SK-N-SH (cell line): ENCODE results near the gene SMPDL3A. TPM values are rescaled to one million over a fixed set of nuclear protein-coding genes. Genes with fewer than 3 reads are reported as not detected.

ENCODE experiments used
- CTCF ChIA-PET: fragments of 300-600, 350-600 bp; formaldehyde crosslinking; extraction: SDS; loops from one replicate; lab custom pipeline; 2021; lab: Yijun Ruan, JAX
- POLR2A ChIA-PET: fragments of 350-600 bp; sonication (Branson Sonifier 250); formaldehyde crosslinking; extraction: SDS; loops from one replicate; lab custom pipeline; 2020; ENCODE audit warnings: antibody characterized with exemption, inconsistent platforms; lab: Yijun Ruan, JAX
- DNase-seq: peaks from one replicate; pipeline ENCODE4 v3.0.0; 2012
- H2AFZ ChIP-seq: fragments of 200-600 bp; sonication (generic); 2 replicates; pipeline ENCODE4 v1.8.1; 2016; ENCODE audit warnings: antibody characterized with exemption, mild to moderate bottlenecking, low read depth
- H3F3A ChIP-seq: fragments of 200-600 bp; sonication (generic); replicated peaks from 2 replicates; pipeline ENCODE3; 2016; ENCODE audit warnings: antibody characterized with exemption, mild to moderate bottlenecking; ENCODE audit not compliant: insufficient read depth
- H3K27ac ChIP-seq, 2 experiments: fragments of 200-500 bp in 1 of 2; fragments of 200-600 bp in 1 of 2; sonication (Bioruptor generic) in 1 of 2; sonication (generic), shearing (Covaris generic) in 1 of 2; 2 replicates each; pipeline versions ENCODE4 v1.5.1 to v1.6.1; 2014 to 2016; ENCODE audit warnings: low read depth in 2 of 2, inconsistent platforms in 1 of 2, low read length in 1 of 2, mild to moderate bottlenecking in 1 of 2, mixed read lengths in 1 of 2
- H3K27me3 ChIP-seq: fragments of 200-600 bp; sonication (generic), shearing (Covaris generic); 2 replicates; pipeline ENCODE4 v1.6.1; 2016; ENCODE audit warnings: mixed run types; ENCODE audit not compliant: insufficient read depth
- H3K36me3 ChIP-seq, 2 experiments: fragments of 200-500 bp in 1 of 2; fragments of 200-600 bp in 1 of 2; sonication (Bioruptor generic) in 1 of 2; sonication (generic) in 1 of 2; replicated peaks in 1 of 2; 2 replicates each; pipeline versions ENCODE3 to v1.5.1; 2014 to 2016; ENCODE audit warnings: low read length in 1 of 2, mild to moderate bottlenecking in 1 of 2; ENCODE audit not compliant: insufficient read depth in 2 of 2, control insufficient read depth in 1 of 2
- H3K4me1 ChIP-seq, 2 experiments: fragments of 200-500 bp in 1 of 2; fragments of 200-600 bp in 1 of 2; sonication (Bioruptor generic) in 1 of 2; sonication (generic), shearing (Covaris generic) in 1 of 2; 2 replicates each; pipeline versions ENCODE4 v1.5.1 to v1.6.1; 2014 to 2016; ENCODE audit warnings: low read depth in 1 of 2, low read length in 1 of 2, mixed run types in 1 of 2; ENCODE audit not compliant: insufficient read depth in 2 of 2, control insufficient read depth in 1 of 2
- H3K4me2 ChIP-seq: fragments of 200-600 bp; sonication (generic), shearing (Covaris generic); 2 replicates; pipeline ENCODE4 v1.6.1; 2017; ENCODE audit warnings: mixed run types
- H3K4me3 ChIP-seq, 2 experiments: fragments of 200-500 bp in 1 of 2; fragments of 200-600 bp in 1 of 2; sonication (Bioruptor generic) in 1 of 2; sonication (generic), shearing (Covaris generic) in 1 of 2; 2 replicates each; pipeline versions ENCODE4 v1.5.1 to v1.8.1; 2014 to 2016; ENCODE audit warnings: low read depth in 2 of 2, inconsistent platforms in 1 of 2, low read length in 1 of 2, mild to moderate bottlenecking in 1 of 2, mixed read lengths in 1 of 2, moderate library complexity in 1 of 2
- H3K79me2 ChIP-seq: fragments of 200-600 bp; sonication (generic); 2 replicates; pipeline ENCODE4 v1.8.1; 2017; ENCODE audit warnings: mild to moderate bottlenecking; ENCODE audit not compliant: insufficient read depth
- H3K9ac ChIP-seq: fragments of 200-600 bp; sonication (generic); 2 replicates; pipeline ENCODE4 v1.6.1; 2017; ENCODE audit warnings: mixed run types
- H3K9me2 ChIP-seq: fragments of 200-600 bp; sonication (generic); 2 replicates; pipeline ENCODE4 v1.6.1; 2017; ENCODE audit warnings: mixed run types
- H3K9me3 ChIP-seq: fragments of 200-600 bp; sonication (generic); 2 replicates; pipeline ENCODE4 v1.6.1; 2017; ENCODE audit warnings: mixed run types, mild to moderate bottlenecking, moderate library complexity
- H4K20me1 ChIP-seq: fragments of 200-600 bp; sonication (generic); 2 replicates; pipeline ENCODE4 v1.6.1; 2017; ENCODE audit warnings: mild to moderate bottlenecking, mixed run types; ENCODE audit not compliant: insufficient read depth
- CHD2 ChIP-seq: fragments of 150-350 bp; IDR thresholded peaks from 2 replicates; pipeline ENCODE4 v1.6.1; 2018; ENCODE audit warnings: low read length; ENCODE audit not compliant: partially characterized antibody
- EZH2phosphoT487 ChIP-seq: fragments of 200-600 bp; sonication (generic); IDR thresholded peaks from 2 replicates; pipeline ENCODE4 v1.6.1; 2017; ENCODE audit warnings: low read depth, mixed run types, mild to moderate bottlenecking, antibody characterized with exemption, moderate library complexity, borderline replicate concordance
- FOSL2 ChIP-seq: IDR thresholded peaks from 2 replicates; pipeline ENCODE4 v1.4.0; 2012; ENCODE audit warnings: low read depth, mild to moderate bottlenecking, moderate library complexity, borderline replicate concordance
- GABPA ChIP-seq: IDR thresholded peaks from 2 replicates; pipeline ENCODE4 v1.4.0; 2012; ENCODE audit warnings: low read depth, mild to moderate bottlenecking
- GATA2 ChIP-seq: sonication (generic); formaldehyde crosslinking; IDR thresholded peaks from 2 replicates; pipeline ENCODE4 v1.5.0; 2020; ENCODE audit warnings: mild to moderate bottlenecking, missing genetic modification reagents
- JUND ChIP-seq: IDR thresholded peaks from 2 replicates; pipeline ENCODE4 v1.4.0; 2012
- MEF2A ChIP-seq: IDR thresholded peaks from 2 replicates; pipeline ENCODE4 v1.4.0; 2012; ENCODE audit warnings: low read depth, borderline replicate concordance
- POLR2AphosphoS5 ChIP-seq: IDR thresholded peaks from 2 replicates; pipeline ENCODE4 v1.6.1; 2012; ENCODE audit warnings: low read depth, low read length
- RCOR1 ChIP-seq: fragments of 150-350 bp; IDR thresholded peaks from 2 replicates; pipeline ENCODE4 v1.6.1; 2017; ENCODE audit warnings: antibody characterized with exemption, low read length
- REST ChIP-seq: IDR thresholded peaks from 2 replicates; pipeline ENCODE4 v1.6.1; 2012; ENCODE audit warnings: mild to moderate bottlenecking, low read depth, low read length, moderate library complexity
- SMC3 ChIP-seq: IDR thresholded peaks from 2 replicates; pipeline ENCODE4 v1.6.1; 2012; ENCODE audit warnings: low read depth, low read length, improper control_type of control experiment
- TCF12 ChIP-seq: IDR thresholded peaks from 2 replicates; pipeline ENCODE4 v1.4.0; 2012
- YY1 ChIP-seq: IDR thresholded peaks from 2 replicates; pipeline ENCODE4 v1.4.0; 2012; ENCODE audit warnings: low read depth, mild to moderate bottlenecking
- WGBS: methylation state at CpG from one replicate; pipeline ENCODE4 v1.1.6; 2017; ENCODE audit warnings: low lambda C conversion rate; 5-methylcytosine and 5-hydroxymethylcytosine counted together
- polyA plus RNA-seq, 3 experiments: library from polyadenylated mRNA; depleted of rRNA; stranded (reverse); fragments of >200 nt; gene quantifications; 2 replicates each; pipeline ENCODE4 v1.2.3, GENCODE V29; 2012

The SMPDL3A gene
- polyA plus RNA-seq, 1 of the 3 experiments (the other 2 are of a cell fraction) = 2.0 TPM

GRCh38 chr6:122790028-122790422, 967 bp downstream of the SMPDL3A start:
- Histone ChIP-seq H3K9me2 (no peaks in the 10 kb centered on the region), H3K79me2 (no peaks in the 10 kb centered on the region), H3K9ac (peak overlapping the region; percentile 64; the same call in 1 of the 2 replicates), H3K36me3 (no peaks in the 10 kb centered on the region), H3K9me3 (no peaks in the 10 kb centered on the region), H3K4me2 (peak overlapping the region; percentile 87), H3K27ac (peak overlapping the region in 1 of 2 experiments; percentile 19; a peak in 1 of 4 replicates), H3F3A (no peaks in the 10 kb centered on the region), H3K4me1 (peaks cover 0 to 9% of the 10 kb centered on the region in 2 experiments; a peak in 1 of 4 replicates), H3K4me3 (peak overlapping the region; percentile 65 to 82), H2AFZ (peak overlapping the region; percentile 83), H3K27me3 (peaks cover 25% of the 10 kb centered on the region), H4K20me1 (no peaks in the 10 kb centered on the region)
- ChIA-PET POLR2A (no interaction called here), CTCF (interaction anchor here (1.2 to 2.5 kb wide), 3 partner anchors 8 to 49 kb away, joined by 3 to 12 read pairs (median 4); no protein-coding TSS in a partner anchor)
- 6% methylated on average over 11 of the region's 14 CpGs for WGBS
- TF ChIP-seq POLR2AphosphoS5 (no peak), CHD2 (no peak), GABPA (no peak), FOSL2 (no peak)
- no peak for DNase-seq

GRCh38 chr6:122790423-122791309, 1.6 kb downstream of the SMPDL3A start:
- Histone ChIP-seq H3F3A (no peaks in the 10 kb centered on the region), H3K9ac (no peak overlapping the region), H3K27me3 (peaks cover 18% of the 10 kb centered on the region), H4K20me1 (no peaks in the 10 kb centered on the region), H3K4me1 (peaks cover 0 to 9% of the 10 kb centered on the region in 2 experiments; a peak in 1 of 4 replicates), H3K36me3 (no peaks in the 10 kb centered on the region), H3K4me2 (peak overlapping the region; percentile 87), H3K27ac (no peak overlapping the region), H3K9me3 (no peaks in the 10 kb centered on the region), H3K9me2 (no peaks in the 10 kb centered on the region), H2AFZ (peak overlapping the region; percentile 83), H3K4me3 (peak overlapping the region; percentile 65 to 82; a peak in 2 of 4 replicates), H3K79me2 (no peaks in the 10 kb centered on the region)
- TF ChIP-seq GATA2 (no peak), MEF2A (no peak), YY1 (no peak), EZH2phosphoT487 (no peak), TCF12 (no peak), GABPA (no peak), FOSL2 (no peak), RCOR1 (no peak), REST (no peak), SMC3 (no peak), JUND (no peak)
- ChIA-PET POLR2A (no interaction called here), CTCF (interaction anchor here (1.2 to 2.5 kb wide), 2 partner anchors 48 to 64 kb away, joined by 3 to 12 read pairs; no protein-coding TSS in a partner anchor)
- WGBS = 59% methylated on average over 14 of the region's 14 CpGs
- DNase-seq = no peak
